ENCODE measurements around the gene RAC3. TPM values are rescaled to one million over a fixed set of nuclear protein-coding genes. Genes with fewer than 3 reads are reported as not detected.

The RAC3 gene
- total RNA-seq, 1 experiment from 2014 or later = 120 TPM

GRCh38 chr17:82058230-82058854, 26.9 kb downstream of the RAC3 start:
- H2AFZ ChIP-seq (ENCODE audit: low read depth, low read length, poor library complexity, severe bottlenecking) = no peak overlapping the region
- peaks cover 25 to 80% of the 10 kb centered on the region in 2 experiments for H3K36me3 ChIP-seq (ENCODE audit: control insufficient read depth in 1 of 2, insufficient read depth in 2 of 2, low read length in 2 of 2)
- DNase-seq (ENCODE audit: low read depth, low spot score) (no peak), ATAC-seq (no peak)
- intact Hi-C loops (cut with micrococcal nuclease) = no loop called here
- no peaks in the 10 kb centered on the region; the same call in 1 of the 2 replicates for H4K20me1 ChIP-seq (ENCODE audit: insufficient read depth)
- no peak overlapping the region for H3K9ac ChIP-seq (ENCODE audit: low read length)
- TF ChIP-seq RAD21 (IDR thresholded peaks at IDR 0.05; ENCODE audit: low read depth) = no peak
- no peak for TF ChIP-seq EZH2 (IDR thresholded peaks at IDR 0.05)
- no peak for TF ChIP-seq SRF (IDR thresholded peaks at IDR 0.05; ENCODE audit: low read depth)
- TF ChIP-seq FOSL1 (IDR thresholded peaks at IDR 0.05; ENCODE audit: low read depth) = no peak
- no peak for TF ChIP-seq SIN3A (IDR thresholded peaks at IDR 0.05; ENCODE audit: low read depth)
- TF ChIP-seq CTCF (IDR thresholded peaks at IDR 0.05 in 2 of 3, conservative IDR thresholded peaks at IDR 0.05 in 1 of 3; ENCODE audit: borderline replicate concordance in 1 of 3, insufficient read depth in 1 of 3, low read depth in 2 of 3, low read length in 2 of 3) = no peak
- TF ChIP-seq, protein P1, sequence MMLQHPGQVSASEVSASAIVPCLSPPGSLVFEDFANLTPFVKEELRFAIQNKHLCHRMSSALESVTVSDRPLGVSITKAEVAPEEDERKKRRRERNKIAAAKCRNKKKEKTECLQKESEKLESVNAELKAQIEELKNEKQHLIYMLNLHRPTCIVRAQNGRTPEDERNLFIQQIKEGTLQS (IDR thresholded peaks at IDR 0.05) = no peak
- TF ChIP-seq SP1 (IDR thresholded peaks at IDR 0.05; ENCODE audit: low read depth) = no peak
- TF ChIP-seq ZFX (IDR thresholded peaks at IDR 0.05) = no peak
- TF ChIP-seq, protein P2, sequence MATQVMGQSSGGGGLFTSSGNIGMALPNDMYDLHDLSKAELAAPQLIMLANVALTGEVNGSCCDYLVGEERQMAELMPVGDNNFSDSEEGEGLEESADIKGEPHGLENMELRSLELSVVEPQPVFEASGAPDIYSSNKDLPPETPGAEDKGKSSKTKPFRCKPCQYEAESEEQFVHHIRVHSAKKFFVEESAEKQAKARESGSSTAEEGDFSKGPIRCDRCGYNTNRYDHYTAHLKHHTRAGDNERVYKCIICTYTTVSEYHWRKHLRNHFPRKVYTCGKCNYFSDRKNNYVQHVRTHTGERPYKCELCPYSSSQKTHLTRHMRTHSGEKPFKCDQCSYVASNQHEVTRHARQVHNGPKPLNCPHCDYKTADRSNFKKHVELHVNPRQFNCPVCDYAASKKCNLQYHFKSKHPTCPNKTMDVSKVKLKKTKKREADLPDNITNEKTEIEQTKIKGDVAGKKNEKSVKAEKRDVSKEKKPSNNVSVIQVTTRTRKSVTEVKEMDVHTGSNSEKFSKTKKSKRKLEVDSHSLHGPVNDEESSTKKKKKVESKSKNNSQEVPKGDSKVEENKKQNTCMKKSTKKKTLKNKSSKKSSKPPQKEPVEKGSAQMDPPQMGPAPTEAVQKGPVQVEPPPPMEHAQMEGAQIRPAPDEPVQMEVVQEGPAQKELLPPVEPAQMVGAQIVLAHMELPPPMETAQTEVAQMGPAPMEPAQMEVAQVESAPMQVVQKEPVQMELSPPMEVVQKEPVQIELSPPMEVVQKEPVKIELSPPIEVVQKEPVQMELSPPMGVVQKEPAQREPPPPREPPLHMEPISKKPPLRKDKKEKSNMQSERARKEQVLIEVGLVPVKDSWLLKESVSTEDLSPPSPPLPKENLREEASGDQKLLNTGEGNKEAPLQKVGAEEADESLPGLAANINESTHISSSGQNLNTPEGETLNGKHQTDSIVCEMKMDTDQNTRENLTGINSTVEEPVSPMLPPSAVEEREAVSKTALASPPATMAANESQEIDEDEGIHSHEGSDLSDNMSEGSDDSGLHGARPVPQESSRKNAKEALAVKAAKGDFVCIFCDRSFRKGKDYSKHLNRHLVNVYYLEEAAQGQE (IDR thresholded peaks at IDR 0.05; ENCODE audit: low read depth) = no peak
- TF ChIP-seq JUND (IDR thresholded peaks at IDR 0.05) = no peak
- no peak for TF ChIP-seq POLR2AphosphoS5 (IDR thresholded peaks at IDR 0.05; ENCODE audit: low read depth, low read length)
- TF ChIP-seq, protein P3, sequence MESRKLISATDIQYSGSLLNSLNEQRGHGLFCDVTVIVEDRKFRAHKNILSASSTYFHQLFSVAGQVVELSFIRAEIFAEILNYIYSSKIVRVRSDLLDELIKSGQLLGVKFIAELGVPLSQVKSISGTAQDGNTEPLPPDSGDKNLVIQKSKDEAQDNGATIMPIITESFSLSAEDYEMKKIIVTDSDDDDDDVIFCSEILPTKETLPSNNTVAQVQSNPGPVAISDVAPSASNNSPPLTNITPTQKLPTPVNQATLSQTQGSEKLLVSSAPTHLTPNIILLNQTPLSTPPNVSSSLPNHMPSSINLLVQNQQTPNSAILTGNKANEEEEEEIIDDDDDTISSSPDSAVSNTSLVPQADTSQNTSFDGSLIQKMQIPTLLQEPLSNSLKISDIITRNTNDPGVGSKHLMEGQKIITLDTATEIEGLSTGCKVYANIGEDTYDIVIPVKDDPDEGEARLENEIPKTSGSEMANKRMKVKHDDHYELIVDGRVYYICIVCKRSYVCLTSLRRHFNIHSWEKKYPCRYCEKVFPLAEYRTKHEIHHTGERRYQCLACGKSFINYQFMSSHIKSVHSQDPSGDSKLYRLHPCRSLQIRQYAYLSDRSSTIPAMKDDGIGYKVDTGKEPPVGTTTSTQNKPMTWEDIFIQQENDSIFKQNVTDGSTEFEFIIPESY (IDR thresholded peaks at IDR 0.05; ENCODE audit: extremely low read depth, insufficient replicate concordance, low read length) = no peak
- TF ChIP-seq, protein P4, sequence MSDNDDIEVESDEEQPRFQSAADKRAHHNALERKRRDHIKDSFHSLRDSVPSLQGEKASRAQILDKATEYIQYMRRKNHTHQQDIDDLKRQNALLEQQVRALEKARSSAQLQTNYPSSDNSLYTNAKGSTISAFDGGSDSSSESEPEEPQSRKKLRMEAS (IDR thresholded peaks at IDR 0.05) = no peak
- no peak for TF ChIP-seq ELF1 (IDR thresholded peaks at IDR 0.05; ENCODE audit: borderline replicate concordance, low read depth)
- no peak for TF ChIP-seq ZNF274 (IDR thresholded peaks at IDR 0.05; ENCODE audit: low read depth, low read length)
- no peak for TF ChIP-seq YY1 (IDR thresholded peaks at IDR 0.05; ENCODE audit: extremely low read depth, insufficient replicate concordance, low read depth, low read length)
- no peak for TF ChIP-seq EGR1 (IDR thresholded peaks at IDR 0.05; ENCODE audit: low read depth)
- no peak for TF ChIP-seq TCF7L2 (IDR thresholded peaks at IDR 0.05; ENCODE audit: borderline replicate concordance, extremely low read depth, insufficient read depth, insufficient read length)
- H3K4me1 ChIP-seq (ENCODE audit: control insufficient read depth in 1 of 2, insufficient read depth in 2 of 2, low read length in 2 of 2) = peaks cover 2 to 16% of the 10 kb centered on the region in 2 experiments; a peak in 3 of 4 replicates
- POLR2A ChIA-PET = no interaction called here
- RAD21 ChIA-PET (ENCODE audit: low non-redundant PET in 1 of 2, low total read pairs in 2 of 2, uncharacterized antibody in 2 of 2, unreplicated experiment in 2 of 2) = no interaction called here
- no peaks in the 10 kb centered on the region for H3K9me3 ChIP-seq (ENCODE audit: control insufficient read depth in 1 of 2, insufficient read depth in 1 of 2, low read depth in 1 of 2, low read length in 2 of 2)
- H3K4me2 ChIP-seq (ENCODE audit: low read length) = no peak overlapping the region
- H3K27me3 ChIP-seq (ENCODE audit: insufficient read depth, low read length) = no peaks in the 10 kb centered on the region
- no peaks in the 10 kb centered on the region for H3K9me2 ChIP-seq (ENCODE audit: insufficient read depth)
- CTCF ChIA-PET = no interaction called here
- no TSS peak for BruUV-seq (replicated peaks)
- H3K27ac ChIP-seq (ENCODE audit: low read depth, low read length) = peak overlapping the region; percentile 30; the same call in 1 of the 2 replicates
- H3K79me2 ChIP-seq (ENCODE audit: insufficient read depth, low read length) = peaks cover 26% of the 10 kb centered on the region; the same call in 1 of the 2 replicates
- H3K4me3 ChIP-seq (replicated peaks in 1 of 2; ENCODE audit: low read depth in 1 of 2, low read length in 2 of 2) = no peak overlapping the region
